SH-SY5Y (cell line): ENCODE data around the gene LUC7L3.

Source experiments
- GATA2 ChIP-seq: IDR thresholded peaks from 2 replicates; pipeline ENCODE4 v1.6.1; 2011; ENCODE audit warnings: mild to moderate bottlenecking, low read depth, low read length
- GATA3 ChIP-seq: IDR thresholded peaks from 2 replicates; pipeline ENCODE4 v1.6.1; 2011; ENCODE audit warnings: low read depth, mild to moderate bottlenecking, low read length, moderate library complexity

GRCh38 chr17:50745631-50746030 is 26.2 kb downstream of the LUC7L3 start:
- TF ChIP-seq GATA2 (no peak), GATA3 (no peak)
